Sigmoid colon (tissue), 7 donors: ENCODE results near the gene KCNK3. TPM values are rescaled to one million over a fixed set of nuclear protein-coding genes. Genes with fewer than 3 reads are reported as not detected.

Experiments used
- DNase-seq: peaks from one replicate; pipeline ENCODE4 v3.0.0-alpha.2; 2019
- H3K27ac ChIP-seq, 4 donors: fragments of 200-600 bp; sonication (generic); one replicate each; pipeline ENCODE4 v1.5.1; 2016 to 2019; ENCODE audit warnings: mild to moderate bottlenecking in 1 of 4
- H3K27me3 ChIP-seq, 3 donors: fragments of 200-600 bp; sonication (generic); one replicate each; pipeline ENCODE4 v1.5.1; 2019; ENCODE audit warnings: mild to moderate bottlenecking in 1 of 3
- H3K36me3 ChIP-seq, 4 donors: fragments of 200-600 bp; sonication (generic); one replicate each; pipeline ENCODE4 v1.5.1; 2016 to 2019
- H3K4me1 ChIP-seq, 4 donors: fragments of 200-600 bp; sonication (generic); one replicate each; pipeline ENCODE4 v1.5.1; 2017 to 2019
- H3K4me3 ChIP-seq, 4 donors: fragments of 200-600 bp; sonication (generic); one replicate each; pipeline ENCODE4 v1.5.1; 2017 to 2019; ENCODE audit warnings: mild to moderate bottlenecking in 2 of 4, moderate library complexity in 1 of 4
- H3K9me3 ChIP-seq, 4 donors: fragments of 200-600 bp in 3 of 4; sonication (generic) in 3 of 4; one replicate each; pipeline versions ENCODE4 v1.5.1 to v1.6.1; 2013 to 2019
- CTCF ChIP-seq, 4 experiments: fragments of 450-650 bp in 3 of 4; fragments of 200-600 bp in 1 of 4; IDR thresholded peaks; one replicate each; pipeline ENCODE4 v1.5.1; 2016 to 2019; ENCODE audit warnings: antibody characterized with exemption in 4 of 4, mild to moderate bottlenecking in 3 of 4, moderate library complexity in 2 of 4
- EP300 ChIP-seq, 4 donors: sonication (generic); formaldehyde crosslinking; IDR thresholded peaks; one replicate each; pipeline ENCODE4 v1.6.1; 2017; ENCODE audit warnings: antibody characterized with exemption in 4 of 4
- POLR2A ChIP-seq, 2 donors: fragments of 450-650 bp; IDR thresholded peaks; one replicate each; pipeline ENCODE4 v1.6.1; 2016; ENCODE audit warnings: antibody characterized with exemption in 2 of 2, mild to moderate bottlenecking in 2 of 2, moderate library complexity in 2 of 2
- POLR2AphosphoS5 ChIP-seq, 4 donors: sonication (generic); formaldehyde crosslinking; IDR thresholded peaks; one replicate each; pipeline ENCODE4 v1.6.1; 2017; ENCODE audit warnings: antibody characterized with exemption in 4 of 4
- WGBS, 2 donors: extraction: QIAGEN DNeasy Blood & Tissue Kit; methylation state at CpG; one replicate each; pipeline ENCODE4 v1.1.7; 2013; 5-methylcytosine and 5-hydroxymethylcytosine counted together
- intact Hi-C: fragments of 100-400 bp; cut with DNase I; formaldehyde crosslinking; loops from one replicate; pipeline ENCODE4 v1.15.1; 2023
- polyA plus RNA-seq, 3 donors: library from polyadenylated mRNA; stranded (reverse); fragments of 200-250 nt; gene quantifications; one replicate each; pipeline ENCODE4 v1.2.3, GENCODE V29; 2013
- total RNA-seq, 4 donors: library from RNA; depleted of rRNA; stranded (reverse); fragments of >200 nt; gene quantifications; one replicate each; pipeline ENCODE4 v1.1.0, GENCODE V29; 2016
- donor health status: healthy with polysubstance abuse.
- donor health status: Bipolar disorder and iron deficiency.
- donor health status: healthy.

Gene KCNK3
- total and polyA plus RNA-seq, 7 donors, result under 0.01 to 12.2 (median 2.9) TPM

DNA sequence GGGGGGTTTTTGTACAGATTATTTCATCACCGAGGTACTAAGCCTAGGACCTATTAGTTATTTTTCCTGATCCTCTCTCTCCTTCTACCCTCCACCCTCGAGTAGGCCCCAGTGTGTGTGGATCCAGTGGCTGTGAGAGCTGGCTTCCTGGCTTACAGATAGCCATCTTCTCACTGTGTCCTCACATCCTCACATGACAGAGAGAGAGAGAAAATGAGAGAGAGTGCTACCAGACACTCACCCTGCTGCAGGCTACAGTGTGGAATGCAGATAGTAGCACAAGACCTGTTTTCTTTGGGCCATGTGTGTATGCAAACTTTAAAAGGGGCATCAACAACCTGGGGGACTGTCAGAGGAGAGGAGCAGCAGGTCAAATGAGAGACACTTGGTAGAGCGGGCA, 9.5 kb downstream of the KCNK3 start:
- intact Hi-C loops, result no loop called here
- 70% methylated on average over 3 of the region's 3 CpGs for WGBS, 2 donors
- peaks cover 0 to 13% (median 4%) of the 10 kb centered on the region in 4 donors for H3K4me1 ChIP-seq

DNA sequence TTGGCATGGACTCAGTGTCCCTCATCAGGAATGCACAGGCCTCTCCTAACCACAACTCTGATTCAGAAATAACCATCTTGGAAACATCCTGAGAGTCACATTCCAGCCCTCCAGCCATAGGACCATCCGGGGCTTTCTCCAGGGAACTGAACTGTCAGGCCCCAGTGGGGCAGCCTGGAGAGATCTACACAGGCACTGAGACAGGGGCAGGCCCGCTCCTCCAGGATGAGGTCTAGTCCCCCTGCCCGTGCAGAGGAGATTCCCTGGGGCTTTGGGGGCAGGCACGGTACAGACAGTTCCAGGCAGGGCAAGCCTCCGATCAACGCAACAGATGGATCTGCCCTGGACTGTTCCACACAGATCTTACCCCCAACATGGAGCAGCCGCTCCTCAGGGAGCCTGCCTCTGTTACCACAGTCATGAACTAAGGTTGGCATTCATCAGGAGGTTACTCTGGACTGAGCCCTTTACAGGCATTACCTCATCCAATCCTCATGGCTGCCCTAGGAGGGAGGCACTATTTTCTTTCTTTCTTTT, 12.0 kb downstream of the KCNK3 start:
- Histone ChIP-seq H3K27ac (peak overlapping the region in 1 of 4 donors; percentile 3), H3K4me1 (peaks cover 0 to 24% (median 10%) of the 10 kb centered on the region in 4 donors), H3K4me3 (no peak overlapping the region), H3K27me3 (no peaks in the 10 kb centered on the region), H3K9me3 (no peaks in the 10 kb centered on the region), H3K36me3 (no peaks in the 10 kb centered on the region)
- WGBS, 2 donors, result 78 to 83% methylated on average over 7 of the region's 7 CpGs
- intact Hi-C loops, result no loop called here
- no peak for DNase-seq
- TF ChIP-seq POLR2AphosphoS5 (IDR thresholded peaks at IDR 0.05), result no peak
- TF ChIP-seq EP300 (IDR thresholded peaks at IDR 0.05), result no peak
- TF ChIP-seq CTCF (IDR thresholded peaks at IDR 0.05), result no peak
- no peak for TF ChIP-seq POLR2A (IDR thresholded peaks at IDR 0.05)

More for the DNA sequence above, 9.5 kb downstream of the KCNK3 start:
- DNase-seq, result no peak
- H3K27me3 ChIP-seq, result no peaks in the 10 kb centered on the region
- H3K27ac ChIP-seq, result no peak overlapping the region
- TF ChIP-seq EP300 (IDR thresholded peaks at IDR 0.05) (no peak), POLR2AphosphoS5 (IDR thresholded peaks at IDR 0.05) (no peak), POLR2A (IDR thresholded peaks at IDR 0.05) (no peak), CTCF (IDR thresholded peaks at IDR 0.05) (no peak)
- no peak overlapping the region for H3K4me3 ChIP-seq
- no peaks in the 10 kb centered on the region for H3K9me3 ChIP-seq
- no peaks in the 10 kb centered on the region for H3K36me3 ChIP-seq

- no peak overlapping the region for H3K27ac ChIP-seq
Measured at GRCh38 chr2:26705126-26705525, 12.6 kb downstream of the KCNK3 start.

GRCh38 chr2:26706093-26706492, 13.6 kb downstream of the KCNK3 start:
- TF ChIP-seq CTCF (IDR thresholded peaks at IDR 0.05) (no peak), POLR2A (IDR thresholded peaks at IDR 0.05) (no peak), POLR2AphosphoS5 (IDR thresholded peaks at IDR 0.05) (no peak), EP300 (IDR thresholded peaks at IDR 0.05) (no peak)
- H3K27me3 ChIP-seq, result no peaks in the 10 kb centered on the region
- no peak overlapping the region for H3K27ac ChIP-seq
- H3K9me3 ChIP-seq, result no peaks in the 10 kb centered on the region
- no peaks in the 10 kb centered on the region for H3K36me3 ChIP-seq
- WGBS, 2 donors, result 55 to 66% methylated on average over 3 of the region's 3 CpGs
- H3K4me1 ChIP-seq, result peaks cover 0 to 40% (median 24%) of the 10 kb centered on the region in 4 donors
- DNase-seq, result no peak
- intact Hi-C loops, result no loop called here
- H3K4me3 ChIP-seq, result no peak overlapping the region

More at GRCh38 chr2:26705126-26705525, 12.6 kb downstream of the KCNK3 start:
- peaks cover 0 to 30% (median 15%) of the 10 kb centered on the region in 4 donors for H3K4me1 ChIP-seq
- no peaks in the 10 kb centered on the region for H3K36me3 ChIP-seq
- WGBS, 2 donors, result 75 to 78% methylated on average over 5 of the region's 5 CpGs
- no peak for TF ChIP-seq POLR2A (IDR thresholded peaks at IDR 0.05)
- no peak for TF ChIP-seq POLR2AphosphoS5 (IDR thresholded peaks at IDR 0.05)
- no peak for TF ChIP-seq EP300 (IDR thresholded peaks at IDR 0.05)
- no peaks in the 10 kb centered on the region for H3K9me3 ChIP-seq
- intact Hi-C loops, result no loop called here
- DNase-seq, result no peak
- no peaks in the 10 kb centered on the region for H3K27me3 ChIP-seq
- H3K4me3 ChIP-seq, result no peak overlapping the region

DNA sequence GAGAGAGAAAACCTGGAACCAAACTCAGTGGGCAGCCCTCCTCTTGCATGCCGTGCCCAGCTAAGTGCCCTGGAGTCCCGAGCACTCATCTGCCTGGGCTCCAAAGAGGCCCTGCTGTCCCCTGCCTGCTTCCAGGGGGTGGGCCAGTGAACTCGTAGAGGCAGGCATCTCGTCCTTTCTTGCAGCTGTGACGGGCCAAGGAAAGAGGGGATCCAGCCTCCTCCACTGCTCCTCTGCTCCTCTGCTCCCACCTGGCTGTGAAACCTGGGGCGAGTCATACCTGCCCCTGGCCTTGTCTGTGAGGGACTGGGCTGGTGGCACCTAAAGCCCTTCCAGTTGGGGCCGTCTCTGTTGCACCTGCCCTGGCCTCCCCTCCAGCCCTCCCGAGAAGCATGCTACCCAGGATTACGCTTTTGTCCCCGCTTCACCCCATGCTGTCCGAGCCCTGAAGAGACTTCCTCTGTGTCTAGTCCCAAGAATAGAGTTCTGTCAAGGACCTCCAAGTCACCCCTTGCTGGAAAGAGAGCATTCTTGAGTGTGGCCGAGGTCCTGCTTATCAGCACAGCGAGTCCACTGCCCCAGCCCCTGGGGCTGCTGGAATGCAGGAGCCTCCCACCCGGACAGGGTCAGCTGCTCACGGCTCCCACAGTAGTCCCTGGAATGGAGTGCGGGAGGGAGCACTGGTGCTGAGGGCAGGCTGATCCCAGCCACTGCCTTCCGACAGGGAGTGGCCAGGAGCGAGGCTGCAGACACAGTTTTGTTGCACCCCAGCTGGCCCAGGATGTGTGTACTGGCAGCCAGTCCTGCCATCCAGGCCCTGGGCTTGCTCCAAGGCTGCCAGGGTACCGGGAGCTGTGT, 14.3 kb downstream of the KCNK3 start:
- H3K9me3 ChIP-seq, result no peaks in the 10 kb centered on the region
- no peak overlapping the region for H3K4me3 ChIP-seq
- intact Hi-C loops, result no loop called here
- no peak overlapping the region for H3K27ac ChIP-seq
- no peaks in the 10 kb centered on the region for H3K27me3 ChIP-seq
- no peaks in the 10 kb centered on the region for H3K36me3 ChIP-seq
- TF ChIP-seq EP300 (IDR thresholded peaks at IDR 0.05) (no peak), CTCF (IDR thresholded peaks at IDR 0.05) (no peak), POLR2A (IDR thresholded peaks at IDR 0.05) (no peak), POLR2AphosphoS5 (IDR thresholded peaks at IDR 0.05) (no peak)
- WGBS, 2 donors, result 70 to 75% methylated on average over 19 of the region's 19 CpGs
- DNase-seq, result no peak
- H3K4me1 ChIP-seq, result peaks cover 0 to 47% (median 31%) of the 10 kb centered on the region in 4 donors
